A549 treated with dexamethasone at 1 μM for 4 hours (cell line): Measurements from ENCODE around the gene PPP1R14D. TPM values are rescaled to one million over a fixed set of nuclear protein-coding genes. Genes with fewer than 3 reads are reported as not detected.

Source experiments
- total RNA-seq: library from RNA; stranded (reverse); fragments of 200-300 nt; extraction: Qiagen RNA extraction; gene quantifications from 5 replicates; pipeline ENCODE4 v1.2.3, GENCODE V29; 2022

PPP1R14D gene, protein sequence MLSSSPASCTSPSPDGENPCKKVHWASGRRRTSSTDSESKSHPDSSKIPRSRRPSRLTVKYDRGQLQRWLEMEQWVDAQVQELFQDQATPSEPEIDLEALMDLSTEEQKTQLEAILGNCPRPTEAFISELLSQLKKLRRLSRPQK
- total RNA-seq, result 0.14 to 0.21 TPM (median 0.19 TPM) in 3 of 5 replicates, not detected in the others

DNA sequence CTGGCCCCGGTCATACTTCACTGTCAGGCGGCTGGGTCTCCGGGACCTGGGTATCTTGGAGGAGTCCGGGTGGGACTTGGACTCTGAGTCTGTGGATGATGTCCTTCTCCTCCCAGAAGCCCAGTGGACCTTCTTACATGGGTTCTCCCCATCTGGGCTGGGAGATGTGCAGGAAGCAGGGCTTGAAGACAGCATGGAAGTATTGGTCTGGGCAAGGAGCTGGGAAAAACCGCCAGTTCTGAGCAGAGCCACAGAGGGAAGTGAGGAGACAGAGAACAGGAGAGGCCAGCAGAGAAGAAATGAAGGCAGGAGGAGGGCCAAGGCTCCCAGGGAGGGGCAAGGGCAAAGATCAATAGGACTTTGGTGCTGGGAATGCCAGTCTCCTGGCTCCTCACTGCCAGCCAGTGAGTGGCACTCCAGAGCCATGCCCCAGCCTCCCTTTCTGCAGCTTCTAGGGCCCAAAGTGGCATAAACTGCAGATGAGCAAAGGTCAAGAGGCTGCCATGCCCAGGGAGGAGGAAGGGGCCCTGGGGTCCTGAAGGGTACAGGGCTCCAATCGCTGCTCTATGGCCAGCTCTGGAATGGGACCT is at the start of gene PPP1R14D:
Gene PPP1R14D (minus strand): TSS at position 262 of the 590 bp plus-strand sequence. CDS start 67 bp downstream, at position 195.

DNA sequence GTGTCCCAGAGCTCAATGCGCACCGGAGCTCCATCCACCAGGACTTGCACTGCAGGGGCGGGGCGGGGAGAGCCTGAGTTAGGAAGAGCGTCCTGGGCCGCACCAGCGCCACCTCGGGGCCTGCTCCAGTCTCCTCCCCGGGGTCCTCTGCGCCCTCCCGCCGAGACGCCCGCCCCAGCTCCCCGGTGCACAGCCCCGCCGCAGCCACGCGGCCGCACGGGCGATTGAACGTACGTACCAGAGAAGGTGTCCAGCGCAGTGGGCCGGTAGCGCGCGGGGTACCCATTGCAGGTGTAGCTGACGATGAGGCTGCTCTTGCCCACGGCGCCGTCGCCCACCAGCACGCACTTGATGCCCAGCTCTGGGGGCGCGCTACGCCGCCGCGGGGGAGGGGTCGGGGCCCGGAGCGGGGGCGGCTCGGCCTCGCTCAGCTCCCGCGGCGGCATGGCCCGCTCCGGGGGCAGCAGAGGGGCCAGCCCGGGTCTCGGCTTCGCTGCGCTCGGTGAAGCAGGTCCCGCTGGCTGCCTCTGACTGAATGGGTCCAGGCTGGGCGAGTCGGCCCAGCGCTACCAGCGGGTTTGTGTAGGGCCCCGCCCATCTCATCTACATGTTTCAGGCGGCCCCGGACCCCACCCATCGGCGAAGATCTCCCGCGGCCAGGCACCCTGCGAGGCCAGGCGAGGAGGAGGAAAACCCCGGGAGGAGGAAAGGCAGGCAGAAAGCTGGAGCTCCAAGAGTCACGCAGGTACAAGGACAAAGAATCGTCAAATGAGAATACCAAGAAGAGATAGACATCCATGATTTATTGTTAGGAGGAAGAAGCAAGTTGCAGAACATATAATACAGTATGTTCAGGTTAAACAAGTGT is 45.4 kb upstream of the PPP1R14D start, which contains the start of gene RHOV:
Gene RHOV (minus strand): TSS at position 541 of the 868 bp plus-strand sequence. CDS start 95 bp downstream, at position 446.

DNA sequence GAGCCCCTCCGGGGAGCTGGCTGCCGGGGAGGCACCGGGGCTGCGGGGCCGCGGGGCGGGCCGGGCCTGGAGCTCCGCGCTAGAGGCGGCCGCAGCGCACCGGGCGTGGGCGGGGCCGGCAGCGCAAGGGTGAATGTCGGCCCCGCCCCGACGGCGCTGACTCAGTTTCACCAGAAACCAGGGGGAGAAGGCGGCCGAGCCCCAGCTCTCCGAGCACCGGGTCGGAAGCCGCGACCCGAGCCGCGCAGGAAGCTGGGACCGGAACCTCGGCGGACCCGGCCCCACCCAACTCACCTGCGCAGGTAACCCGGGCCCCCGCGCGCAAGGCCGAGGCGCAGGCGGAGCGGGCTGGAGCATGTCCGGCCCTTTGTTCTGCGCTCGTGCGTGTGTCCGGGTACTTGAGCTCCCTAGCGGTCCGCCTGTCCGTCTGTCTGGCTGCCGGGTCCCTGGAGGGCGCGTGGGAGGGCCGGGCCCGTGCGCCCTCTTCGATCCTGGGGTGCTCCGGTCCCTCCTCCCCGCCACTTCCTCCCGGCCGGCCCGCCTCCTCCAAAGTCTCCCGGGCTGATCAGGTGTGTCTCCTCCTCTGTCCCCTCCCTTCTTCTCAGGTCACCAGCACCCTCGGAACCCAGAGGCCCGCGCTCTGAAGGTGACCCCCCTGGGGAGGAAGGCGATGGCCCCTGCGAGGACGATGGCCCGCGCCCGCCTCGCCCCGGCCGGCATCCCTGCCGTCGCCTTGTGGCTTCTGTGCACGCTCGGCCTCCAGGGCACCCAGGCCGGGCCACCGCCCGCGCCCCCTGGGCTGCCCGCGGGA is 15.6 kb upstream of the PPP1R14D start, which contains the start of gene SPINT1:
Gene SPINT1 (plus strand): TSS at position 164 of the 811 bp plus-strand sequence. CDS start 507 bp downstream, at position 671.

DNA sequence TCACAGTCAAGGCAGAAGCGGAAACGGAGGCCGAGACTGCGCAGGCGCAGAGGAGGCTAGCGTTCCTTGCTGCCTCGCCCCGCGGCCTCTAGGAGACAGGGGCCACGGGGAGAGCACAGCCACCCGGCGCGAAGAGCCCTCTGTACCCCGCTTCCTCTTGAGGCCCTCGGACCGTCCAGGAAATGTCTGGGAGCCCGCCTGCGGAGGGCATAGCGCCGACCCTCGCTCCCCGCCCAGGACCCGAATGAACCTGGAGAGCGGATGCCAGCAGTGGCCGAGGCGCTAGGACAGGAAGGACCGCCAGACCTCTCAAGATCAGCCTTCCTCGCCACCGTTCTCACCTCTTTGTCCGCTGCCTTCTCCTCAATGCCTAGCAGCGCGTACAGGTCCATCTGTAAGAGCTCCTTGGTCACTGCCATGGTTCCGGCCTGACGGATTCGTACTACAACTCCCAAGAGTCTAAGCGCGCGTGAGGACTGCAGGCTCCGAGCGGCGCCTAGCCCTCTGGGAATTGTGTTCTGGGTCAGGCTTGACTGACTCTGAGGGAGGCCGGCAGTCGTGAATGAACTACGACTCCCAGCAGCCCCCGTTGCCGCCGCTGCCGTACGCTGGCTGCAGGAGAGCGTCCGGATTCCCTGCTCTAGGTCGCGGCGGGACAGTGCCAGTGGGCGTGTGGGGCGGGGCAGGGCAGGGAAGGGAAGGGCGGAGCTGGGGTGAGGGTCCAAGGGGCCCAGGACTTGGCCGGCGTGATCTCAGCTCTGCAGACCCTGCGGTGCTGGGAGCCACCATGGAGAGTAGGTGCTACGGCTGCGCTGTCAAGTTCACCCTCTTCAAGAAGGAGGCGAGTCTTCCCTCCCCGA is 21.2 kb downstream of the PPP1R14D start, which contains the start of the genes DNAJC17 and ZFYVE19:
Gene DNAJC17 (minus strand): TSS at position 446 of the 860 bp plus-strand sequence. CDS start 27 bp downstream, at position 419.
Gene ZFYVE19 (plus strand): TSS at position 62 of the 860 bp plus-strand sequence. CDS start 501 bp downstream, at position 563.

DNA sequence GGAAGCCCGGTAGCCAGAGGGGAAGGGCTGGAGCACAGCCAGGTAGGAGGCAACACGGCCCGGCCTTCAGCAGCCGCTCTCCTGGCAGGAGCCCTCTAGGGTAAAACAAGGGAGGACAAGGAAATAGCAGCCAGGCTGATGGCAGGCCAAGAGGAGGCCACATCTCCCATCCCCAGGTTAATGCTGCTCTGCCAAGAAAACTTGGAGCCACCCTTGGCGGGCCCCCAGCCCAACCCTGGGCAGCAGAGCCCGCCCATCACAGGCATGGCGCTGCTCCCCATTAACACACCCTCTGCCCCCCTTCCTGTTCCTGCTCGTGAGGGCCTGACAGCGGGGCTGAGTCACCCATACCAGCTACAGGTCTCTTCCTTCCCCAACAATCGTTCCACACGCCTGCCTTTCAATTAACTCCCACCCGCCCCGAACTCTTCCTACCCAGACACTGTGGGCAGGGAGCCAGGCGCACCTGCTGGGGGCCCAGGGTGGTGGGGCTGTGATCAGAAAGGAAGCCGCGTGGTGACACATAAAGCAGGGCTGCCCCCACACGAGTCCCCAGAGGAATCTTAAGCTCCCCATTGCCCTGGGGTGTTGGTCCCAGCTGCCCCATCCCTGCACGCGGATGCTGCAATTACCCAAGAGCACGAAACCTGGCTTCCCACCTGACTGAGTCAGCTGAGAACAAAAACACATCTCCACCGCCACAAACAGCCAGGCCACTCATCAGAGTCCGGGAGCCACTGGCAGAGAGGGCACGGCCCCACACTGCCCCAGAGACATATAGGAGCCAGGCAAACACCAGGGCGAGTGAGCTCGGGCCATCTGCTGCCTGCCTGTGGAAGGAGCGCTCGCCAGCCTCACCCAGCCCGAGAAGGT is 59.0 kb downstream of the PPP1R14D start, which contains the start of gene C15orf62:
Gene C15orf62 (plus strand): TSS at position 707 of the 873 bp plus-strand sequence. CDS start 516 bp downstream, outside the sequence.

Other genes starting within 250 kb of the PPP1R14D start
- gene KNL1, start 234.5 kb downstream of the PPP1R14D start, total RNA-seq, result 5.3 to 8.7 TPM (median 8.0 TPM) in 5 replicates
- gene RAD51, start 133.5 kb downstream of the PPP1R14D start, total RNA-seq, result 17.7 to 23.7 TPM (median 20.5 TPM) in 5 replicates
- gene RMDN3, start 73.5 kb downstream of the PPP1R14D start, total RNA-seq, result 21.6 to 24.4 TPM (median 22.1 TPM) in 5 replicates
- gene GCHFR, start 64.6 kb downstream of the PPP1R14D start, total RNA-seq, result 6.0 to 7.9 TPM (median 7.0 TPM) in 5 replicates
- 0.04 to 0.10 TPM (median 0.05 TPM) in 3 of 5 replicates, not detected in the others for gene C15orf62, start 58.7 kb downstream of the PPP1R14D start, total RNA-seq
- gene ZFYVE19, start 21.6 kb downstream of the PPP1R14D start, total RNA-seq, result 13.8 to 16.5 TPM (median 16.1 TPM) in 5 replicates
- gene DNAJC17, start 21.2 kb downstream of the PPP1R14D start, total RNA-seq, result 21.1 to 28.9 TPM (median 25.8 TPM) in 5 replicates
- gene SPINT1, start 15.3 kb upstream of the PPP1R14D start, total RNA-seq, result 0.59 to 0.94 TPM (median 0.67 TPM) in 5 replicates
- gene RHOV, start 45.5 kb upstream of the PPP1R14D start, total RNA-seq, result 3.7 to 4.3 TPM (median 3.7 TPM) in 5 replicates
- gene VPS18, start 65.7 kb upstream of the PPP1R14D start, total RNA-seq, result 19.7 to 25.8 TPM (median 24.5 TPM) in 5 replicates
- gene DLL4, start 100.6 kb upstream of the PPP1R14D start, total RNA-seq, result 1.8 to 2.8 TPM (median 2.8 TPM) in 5 replicates
- 7.5 to 13.3 TPM (median 8.8 TPM) in 5 replicates for gene CHAC1, start 124.8 kb upstream of the PPP1R14D start, total RNA-seq